Peyer's patch (tissue), 4 donors: Measurements from ENCODE around the gene PNCK. TPM values are rescaled to one million over a fixed set of nuclear protein-coding genes. Genes with fewer than 3 reads are reported as not detected.

Experiments
- DNase-seq, 3 donors: peaks; one replicate each; pipeline ENCODE4 v3.0.0-alpha.2; 2017 to 2019
- H3K27ac ChIP-seq, 4 donors: fragments of 200-600 bp; sonication (generic); one replicate each; pipeline ENCODE4 v1.5.1; 2016 to 2019
- H3K27me3 ChIP-seq, 2 donors: fragments of 200-600 bp; sonication (generic); one replicate each; pipeline ENCODE4 v1.5.1; 2019
- H3K36me3 ChIP-seq, 3 donors: fragments of 200-600 bp; sonication (generic); one replicate each; pipeline ENCODE4 v1.5.1; 2016 to 2019
- H3K4me1 ChIP-seq, 4 donors: fragments of 200-600 bp; sonication (generic); one replicate each; pipeline ENCODE4 v1.5.1; 2016 to 2019
- H3K4me3 ChIP-seq, 4 donors: fragments of 200-600 bp; sonication (generic); 1 replicate in 3 of 4; 2 replicates in 1 of 4; pipeline ENCODE4 v1.5.1; 2016 to 2019; ENCODE audit warnings: mild to moderate bottlenecking in 1 of 4
- H3K9me3 ChIP-seq, 4 donors: fragments of 200-600 bp; sonication (generic); one replicate each; pipeline ENCODE4 v1.5.1; 2016 to 2019; ENCODE audit warnings: mild to moderate bottlenecking in 1 of 4
- POLR2A ChIP-seq, 2 donors: fragments of 450-650 bp; IDR thresholded peaks; one replicate each; pipeline ENCODE4 v1.5.1; 2017; ENCODE audit warnings: antibody characterized with exemption in 2 of 2, mild to moderate bottlenecking in 2 of 2, moderate library complexity in 2 of 2
- total RNA-seq, 4 donors: library from RNA; depleted of rRNA; stranded (reverse); fragments of >200 nt; gene quantifications; one replicate each; pipeline ENCODE4 v1.1.0, GENCODE V29; 2016
- TF ChIP-seq, protein P1 (sequence below), 6 experiments: fragments of 450-650 bp in 4 of 6; fragments of 200-600 bp in 2 of 6; sonication (generic) in 1 of 6; IDR thresholded peaks; one replicate each; pipeline ENCODE4 v1.5.1; 2017 to 2019; ENCODE audit warnings: antibody characterized with exemption in 6 of 6, mild to moderate bottlenecking in 3 of 6, moderate library complexity in 1 of 6

PNCK gene
- total RNA-seq, 4 donors from 2014 or later: 2.0 to 44.8 (median 6.1) TPM; not detected in 1

DNA sequence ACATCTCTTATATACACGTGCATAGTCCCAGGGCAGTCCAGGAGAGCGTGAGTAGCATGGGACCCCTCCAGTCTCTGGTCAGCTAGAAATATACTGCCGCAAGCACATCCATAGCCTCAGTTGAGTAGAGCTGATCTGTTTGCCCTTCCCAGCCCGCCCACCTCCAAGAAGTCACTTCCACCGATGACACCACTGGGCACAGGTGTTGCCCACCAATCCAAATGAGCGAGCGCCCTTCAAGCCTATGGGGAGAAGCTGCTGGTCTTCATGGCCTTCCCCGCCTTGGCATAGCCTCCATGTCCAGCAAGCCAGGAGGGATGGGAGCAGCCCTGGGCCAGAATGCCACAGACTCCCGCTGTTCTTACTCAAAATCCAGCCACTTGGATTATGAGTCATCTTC lies 16.5 kb downstream of the PNCK start:
- Histone ChIP-seq H3K4me1 (no peaks in the 10 kb centered on the region), H3K4me3 (no peak overlapping the region), H3K27me3 (no peaks in the 10 kb centered on the region), H3K9me3 (no peaks in the 10 kb centered on the region), H3K27ac (no peak overlapping the region), H3K36me3 (no peaks in the 10 kb centered on the region)
- peak in 1 of 3 donors; percentile 9 for DNase-seq
- no peak for TF ChIP-seq POLR2A (IDR thresholded peaks at IDR 0.05)
- TF ChIP-seq, protein P1, sequence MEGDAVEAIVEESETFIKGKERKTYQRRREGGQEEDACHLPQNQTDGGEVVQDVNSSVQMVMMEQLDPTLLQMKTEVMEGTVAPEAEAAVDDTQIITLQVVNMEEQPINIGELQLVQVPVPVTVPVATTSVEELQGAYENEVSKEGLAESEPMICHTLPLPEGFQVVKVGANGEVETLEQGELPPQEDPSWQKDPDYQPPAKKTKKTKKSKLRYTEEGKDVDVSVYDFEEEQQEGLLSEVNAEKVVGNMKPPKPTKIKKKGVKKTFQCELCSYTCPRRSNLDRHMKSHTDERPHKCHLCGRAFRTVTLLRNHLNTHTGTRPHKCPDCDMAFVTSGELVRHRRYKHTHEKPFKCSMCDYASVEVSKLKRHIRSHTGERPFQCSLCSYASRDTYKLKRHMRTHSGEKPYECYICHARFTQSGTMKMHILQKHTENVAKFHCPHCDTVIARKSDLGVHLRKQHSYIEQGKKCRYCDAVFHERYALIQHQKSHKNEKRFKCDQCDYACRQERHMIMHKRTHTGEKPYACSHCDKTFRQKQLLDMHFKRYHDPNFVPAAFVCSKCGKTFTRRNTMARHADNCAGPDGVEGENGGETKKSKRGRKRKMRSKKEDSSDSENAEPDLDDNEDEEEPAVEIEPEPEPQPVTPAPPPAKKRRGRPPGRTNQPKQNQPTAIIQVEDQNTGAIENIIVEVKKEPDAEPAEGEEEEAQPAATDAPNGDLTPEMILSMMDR (IDR thresholded peaks at IDR 0.05): no peak

DNA sequence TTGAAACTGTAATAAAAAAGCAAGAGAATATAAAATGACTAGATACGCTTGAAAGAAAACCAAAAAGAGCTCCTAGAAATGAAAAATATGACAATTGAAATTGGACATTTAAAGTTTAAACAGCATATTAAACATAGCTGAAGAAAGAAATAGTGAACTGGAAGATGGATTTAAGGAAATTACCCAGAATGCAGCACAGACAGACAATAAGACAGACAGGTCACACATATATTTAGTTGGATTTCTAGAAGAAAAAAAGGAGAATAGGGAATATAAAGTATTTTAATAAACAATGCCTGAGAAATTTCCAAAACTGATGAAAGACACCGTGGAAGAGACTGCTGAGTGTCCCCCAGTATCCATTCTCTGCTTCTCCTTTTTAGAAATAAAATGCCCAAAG lies 20.1 kb downstream of the PNCK start:
- no peak overlapping the region for H3K4me3 ChIP-seq

DNA sequence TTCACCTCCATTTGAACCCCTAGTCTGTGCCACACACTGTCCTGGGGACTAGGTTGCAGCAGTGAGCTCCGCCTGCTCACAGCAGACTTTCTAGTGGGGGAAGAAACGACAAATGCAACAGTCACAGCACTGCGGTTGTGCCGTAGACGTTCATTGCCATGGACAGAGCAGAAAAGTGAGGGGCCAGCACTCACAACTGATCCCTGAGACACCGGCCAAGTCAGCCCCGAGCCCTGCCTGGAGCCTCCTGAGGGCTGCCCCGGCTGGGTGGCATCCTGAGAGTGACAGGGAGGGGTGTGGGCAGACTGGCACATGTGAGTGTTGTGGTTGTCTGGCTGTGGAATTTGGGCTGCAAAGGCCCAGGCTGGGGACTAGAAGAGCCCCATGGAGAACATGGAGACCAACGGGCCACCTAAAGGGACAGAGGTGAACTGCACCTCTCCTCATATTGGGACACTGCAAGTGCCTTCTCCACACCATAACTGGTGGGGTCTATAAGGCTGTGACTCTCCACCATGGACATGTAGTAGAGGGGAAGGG lies 22.0 kb downstream of the PNCK start:
- H3K27me3 ChIP-seq: no peaks in the 10 kb centered on the region
- TF ChIP-seq, protein P1 (IDR thresholded peaks at IDR 0.05): peak in 1 of 6 experiments; percentile 30
- TF ChIP-seq POLR2A (IDR thresholded peaks at IDR 0.05): no peak
- peak in 1 of 3 donors; percentile 43 for DNase-seq
- H3K36me3 ChIP-seq: no peaks in the 10 kb centered on the region
- H3K4me3 ChIP-seq: no peak overlapping the region
- no peaks in the 10 kb centered on the region for H3K9me3 ChIP-seq
- peaks cover 0 to 11% (median 0%) of the 10 kb centered on the region in 4 donors for H3K4me1 ChIP-seq
- H3K27ac ChIP-seq: no peak overlapping the region

More for the DNA sequence above, 20.1 kb downstream of the PNCK start:
- DNase-seq: no peak
- Histone ChIP-seq H3K4me1 (no peaks in the 10 kb centered on the region), H3K36me3 (no peaks in the 10 kb centered on the region), H3K27me3 (no peaks in the 10 kb centered on the region), H3K27ac (no peak overlapping the region), H3K9me3 (no peaks in the 10 kb centered on the region)
- no peak for TF ChIP-seq POLR2A (IDR thresholded peaks at IDR 0.05)
- TF ChIP-seq, protein P1 (IDR thresholded peaks at IDR 0.05): no peak

DNA sequence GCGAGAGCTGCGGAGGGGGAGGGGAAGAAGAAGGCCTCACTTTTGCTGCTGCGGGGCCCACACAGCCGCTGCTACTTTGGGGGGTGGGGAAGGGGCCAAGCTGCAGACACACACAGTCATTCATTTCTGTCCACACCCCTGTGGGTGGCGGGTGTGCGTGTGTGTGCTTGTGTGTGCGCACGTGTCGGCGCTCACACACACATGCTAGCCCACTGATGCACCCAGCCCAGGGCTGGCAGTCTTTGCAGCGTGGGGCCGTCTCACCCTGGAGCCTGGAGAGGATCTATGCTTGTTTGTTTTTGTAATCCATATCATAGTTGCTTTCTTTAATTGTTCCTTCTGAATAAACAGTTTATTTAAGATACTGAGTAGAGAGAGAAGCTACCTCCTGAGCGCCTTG lies 22.7 kb downstream of the PNCK start:
- Histone ChIP-seq H3K27me3 (no peaks in the 10 kb centered on the region), H3K4me3 (no peak overlapping the region), H3K9me3 (no peaks in the 10 kb centered on the region), H3K27ac (no peak overlapping the region), H3K4me1 (peaks cover 0 to 11% (median 0%) of the 10 kb centered on the region in 4 donors), H3K36me3 (no peaks in the 10 kb centered on the region)
- TF ChIP-seq, protein P1 (IDR thresholded peaks at IDR 0.05): no peak
- TF ChIP-seq POLR2A (IDR thresholded peaks at IDR 0.05): no peak
- no peak for DNase-seq

DNA sequence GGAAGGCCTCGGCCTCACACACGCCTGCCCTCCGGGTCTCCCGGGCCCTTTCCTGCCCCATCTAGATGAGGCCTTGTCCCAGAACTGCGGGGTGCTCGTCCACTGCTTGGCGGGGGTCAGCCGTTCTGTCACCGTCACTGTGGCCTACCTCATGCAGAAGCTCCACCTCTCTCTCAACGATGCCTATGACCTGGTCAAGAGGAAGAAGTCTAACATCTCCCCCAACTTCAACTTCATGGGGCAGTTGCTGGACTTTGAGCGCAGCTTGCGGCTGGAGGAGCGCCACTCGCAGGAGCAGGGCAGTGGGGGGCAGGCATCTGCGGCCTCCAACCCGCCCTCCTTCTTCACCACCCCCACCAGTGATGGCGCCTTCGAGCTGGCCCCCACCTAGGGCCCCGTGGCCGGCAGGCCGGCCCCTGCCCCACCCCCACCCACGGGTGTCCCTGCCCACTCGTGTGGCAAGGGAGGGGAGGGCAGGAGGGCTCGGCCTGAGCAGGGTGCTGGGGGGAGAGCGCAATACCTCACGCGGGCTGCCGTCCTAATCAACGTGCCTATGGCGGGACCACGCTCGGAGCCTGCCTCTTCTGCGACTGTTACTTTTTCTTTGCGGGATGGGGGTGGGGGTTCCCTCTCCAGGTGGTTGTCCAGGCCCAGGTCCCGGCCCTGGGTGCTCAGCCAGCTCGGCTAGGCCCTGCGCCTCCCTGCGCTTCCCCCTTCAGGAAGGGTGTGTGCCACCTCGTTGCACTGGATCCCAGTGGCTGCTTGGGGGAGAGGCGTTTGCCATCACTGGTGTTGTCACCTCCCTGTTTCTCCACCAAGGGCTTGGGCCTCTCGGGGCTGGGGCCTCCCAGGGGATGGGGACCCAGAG lies 23.5 kb downstream of the PNCK start:
- peak in 1 of 3 donors; percentile 34 for DNase-seq
- Histone ChIP-seq H3K36me3 (no peaks in the 10 kb centered on the region), H3K27ac (no peak overlapping the region), H3K27me3 (peaks cover 0 to under 1% of the 10 kb centered on the region in 2 donors), H3K4me3 (no peak overlapping the region), H3K4me1 (peaks cover 0 to 11% (median 0%) of the 10 kb centered on the region in 4 donors), H3K9me3 (no peaks in the 10 kb centered on the region)
- TF ChIP-seq, protein P1 (IDR thresholded peaks at IDR 0.05): no peak
- no peak for TF ChIP-seq POLR2A (IDR thresholded peaks at IDR 0.05)
